Smooth muscle cell (in vitro differentiated cells): ENCODE results near the gene TMEM201. TPM values are rescaled to one million over a fixed set of nuclear protein-coding genes. Genes with fewer than 3 reads are reported as not detected.

Source experiments
- DNase-seq: peaks from one replicate; lab custom pipeline; 2025; ENCODE audit not compliant: unreplicated experiment; lab: John Stamatoyannopoulos, UW
- H2AFZ ChIP-seq: fragments of 200-600 bp; sonication (generic); 2 replicates; pipeline ENCODE4 v1.6.0; 2016; ENCODE audit warnings: antibody characterized with exemption, low read depth, mild to moderate bottlenecking
- H3F3A ChIP-seq: fragments of 200-600 bp; sonication (generic); 2 replicates; pipeline ENCODE4 v1.6.0; 2017; ENCODE audit warnings: antibody characterized with exemption, low read depth
- H3K27ac ChIP-seq: fragments of 200-600 bp; sonication (generic); 2 replicates; pipeline ENCODE4 v1.5.1; 2016; ENCODE audit warnings: low read depth, mild to moderate bottlenecking
- H3K27me3 ChIP-seq: fragments of 200-600 bp; sonication (generic); 2 replicates; pipeline ENCODE4 v1.6.1; 2016; ENCODE audit warnings: low read depth, mild to moderate bottlenecking
- H3K36me3 ChIP-seq: fragments of 200-600 bp; sonication (generic); 2 replicates; pipeline ENCODE4 v1.5.1; 2016; ENCODE audit warnings: low read depth
- H3K4me1 ChIP-seq: fragments of 200-600 bp; sonication (generic); 2 replicates; pipeline ENCODE4 v1.5.1; 2016; ENCODE audit warnings: low read depth
- H3K4me2 ChIP-seq: fragments of 200-600 bp; sonication (generic); 2 replicates; pipeline ENCODE4 v1.6.0; 2016; ENCODE audit warnings: mild to moderate bottlenecking
- H3K4me3 ChIP-seq: fragments of 200-600 bp; sonication (generic); 2 replicates; pipeline ENCODE4 v1.5.1; 2016; ENCODE audit warnings: mild to moderate bottlenecking
- H3K79me2 ChIP-seq: fragments of 200-600 bp; sonication (generic); 2 replicates; pipeline ENCODE4 v1.6.0; 2016; ENCODE audit warnings: low read depth, mild to moderate bottlenecking
- H3K9ac ChIP-seq: fragments of 200-600 bp; sonication (generic); 2 replicates; pipeline ENCODE4 v1.6.0; 2016; ENCODE audit warnings: low read depth
- H3K9me3 ChIP-seq: fragments of 200-600 bp; sonication (generic); replicated peaks from 2 replicates; pipeline ENCODE4 v1.5.1; 2016; ENCODE audit warnings: low read depth
- H4K20me1 ChIP-seq: fragments of 200-600 bp; sonication (generic); 2 replicates; pipeline ENCODE4 v1.6.0; 2016; ENCODE audit warnings: low read depth
- CTCF ChIP-seq: fragments of 200-600 bp; sonication (generic); IDR thresholded peaks from 2 replicates; pipeline ENCODE4 v1.5.1; 2017; ENCODE audit warnings: borderline replicate concordance, mild to moderate bottlenecking, antibody characterized with exemption; ENCODE audit not compliant: insufficient read depth, poor library complexity, severe bottlenecking
- WGBS: methylation state at CpG from one replicate; pipeline ENCODE4 v1.1.7; 2016; ENCODE audit warnings: low lambda C conversion rate; 5-methylcytosine and 5-hydroxymethylcytosine counted together
- polyA plus RNA-seq: library from polyadenylated mRNA; unstranded; fragments of >200 nt; fragmentation: Nextera tagmentation; extraction: Ambion mirVana; gene quantifications from 2 replicates; pipeline ENCODE4 v1.2.1, GENCODE V29; 2016
- total RNA-seq: library from RNA; depleted of rRNA; stranded (reverse); fragments of >200 nt; gene quantifications from 2 replicates; pipeline ENCODE4 v1.2.3, GENCODE V29; 2014

The TMEM201 gene
- total and polyA plus RNA-seq, 2 experiments from 2014 or later: 2.4 to 8.8 TPM

GRCh38 chr1:9597361-9598315 lies 8.9 kb downstream of the TMEM201 start:
- Histone ChIP-seq H3K27me3 (no peaks in the 10 kb centered on the region), H4K20me1 (peaks cover 32% of the 10 kb centered on the region), H3K9ac (no peak overlapping the region), H3K4me2 (no peak overlapping the region), H3K79me2 (peaks cover 18% of the 10 kb centered on the region), H3K27ac (no peak overlapping the region), H2AFZ (no peak overlapping the region), H3K9me3 (no peaks in the 10 kb centered on the region), H3K36me3 (no peaks in the 10 kb centered on the region), H3K4me1 (peaks cover 17% of the 10 kb centered on the region), H3K4me3 (no peak overlapping the region), H3F3A (no peaks in the 10 kb centered on the region)
- no peak for DNase-seq
- WGBS: 97% methylated on average over 14 of the region's 14 CpGs
- no peak for TF ChIP-seq CTCF

- Histone ChIP-seq H3K4me1 (peaks cover 10% of the 10 kb centered on the region), H3K79me2 (peaks cover 11% of the 10 kb centered on the region), H3K4me3 (no peak overlapping the region), H3K4me2 (no peak overlapping the region), H2AFZ (no peak overlapping the region), H3K9me3 (no peaks in the 10 kb centered on the region), H4K20me1 (peaks cover 25% of the 10 kb centered on the region), H3K27ac (no peak overlapping the region), H3K9ac (no peak overlapping the region), H3K27me3 (no peaks in the 10 kb centered on the region), H3K36me3 (no peaks in the 10 kb centered on the region), H3F3A (no peaks in the 10 kb centered on the region)
- no peak for DNase-seq
- 91% methylated on average over 18 of the region's 18 CpGs for WGBS
- TF ChIP-seq CTCF: no peak
Observed at GRCh38 chr1:9598316-9598700, 9.6 kb downstream of the TMEM201 start.

GRCh38 chr1:9599741-9600140 lies 11.0 kb downstream of the TMEM201 start:
- H3K36me3 ChIP-seq: no peaks in the 10 kb centered on the region
- H3K4me3 ChIP-seq: no peak overlapping the region
- TF ChIP-seq CTCF: no peak
- 98% methylated on average over 10 of the region's 10 CpGs for WGBS
- no peak for DNase-seq
- no peak overlapping the region for H3K27ac ChIP-seq
- no peaks in the 10 kb centered on the region for H3K27me3 ChIP-seq
- peaks cover 1% of the 10 kb centered on the region for H3K79me2 ChIP-seq
- no peak overlapping the region for H3K9ac ChIP-seq
- H3F3A ChIP-seq: no peaks in the 10 kb centered on the region
- no peaks in the 10 kb centered on the region for H3K4me1 ChIP-seq
- peaks cover 11% of the 10 kb centered on the region for H4K20me1 ChIP-seq
- H2AFZ ChIP-seq: no peak overlapping the region
- no peaks in the 10 kb centered on the region for H3K9me3 ChIP-seq
- no peak overlapping the region for H3K4me2 ChIP-seq
